ENCODE results near the gene RBM42. TPM values are rescaled to one million over a fixed set of nuclear protein-coding genes. Genes with fewer than 3 reads are reported as not detected.
"Not testable (repeated sequence)": the region's sequence is repeated elsewhere in the genome, so short reads cannot be mapped to it uniquely, and the experiment has no call there.

RBM42 gene, protein sequence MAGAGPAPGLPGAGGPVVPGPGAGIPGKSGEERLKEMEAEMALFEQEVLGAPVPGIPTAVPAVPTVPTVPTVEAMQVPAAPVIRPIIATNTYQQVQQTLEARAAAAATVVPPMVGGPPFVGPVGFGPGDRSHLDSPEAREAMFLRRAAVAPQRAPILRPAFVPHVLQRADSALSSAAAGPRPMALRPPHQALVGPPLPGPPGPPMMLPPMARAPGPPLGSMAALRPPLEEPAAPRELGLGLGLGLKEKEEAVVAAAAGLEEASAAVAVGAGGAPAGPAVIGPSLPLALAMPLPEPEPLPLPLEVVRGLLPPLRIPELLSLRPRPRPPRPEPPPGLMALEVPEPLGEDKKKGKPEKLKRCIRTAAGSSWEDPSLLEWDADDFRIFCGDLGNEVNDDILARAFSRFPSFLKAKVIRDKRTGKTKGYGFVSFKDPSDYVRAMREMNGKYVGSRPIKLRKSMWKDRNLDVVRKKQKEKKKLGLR
- 10 to 100 TPM; 91.7 to 99.1 TPM for total RNA-seq

DNA sequence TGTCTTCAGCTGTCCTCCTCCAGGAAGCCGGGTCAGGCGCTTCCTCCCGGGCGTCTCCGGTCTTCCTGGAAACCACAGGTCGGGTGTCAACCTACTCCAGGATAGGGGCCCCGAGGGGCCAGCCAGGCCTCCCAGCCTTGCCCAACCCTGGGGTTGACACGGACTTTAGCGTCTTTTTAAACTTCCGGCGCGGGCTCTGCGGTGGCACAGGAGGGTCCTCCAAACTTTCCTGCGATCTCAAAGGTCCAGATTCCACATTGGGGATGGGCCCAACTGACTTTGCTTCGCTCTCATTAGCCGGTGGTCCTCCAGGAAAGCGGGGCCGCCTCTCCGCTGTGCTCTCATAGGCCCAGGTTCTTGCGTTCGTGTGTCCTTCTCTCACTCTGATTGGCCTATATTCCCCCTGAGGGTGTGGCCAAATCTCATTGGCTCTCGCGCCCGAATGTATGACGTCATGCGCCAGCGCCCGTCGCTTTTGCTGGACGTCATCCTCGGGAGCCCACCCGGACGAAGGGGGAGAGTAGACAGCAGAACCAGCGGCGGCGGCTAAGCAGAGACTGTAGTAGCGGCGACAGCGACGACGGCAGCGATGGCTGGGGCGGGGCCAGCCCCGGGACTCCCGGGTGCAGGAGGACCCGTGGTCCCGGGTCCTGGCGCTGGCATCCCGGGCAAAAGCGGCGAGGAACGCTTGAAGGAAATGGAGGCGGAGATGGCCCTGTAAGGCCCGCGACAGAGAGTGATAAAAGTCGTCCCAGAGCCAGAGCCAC, at the start of gene RBM42:
Gene RBM42 (plus strand): TSS at position 472 of the 767 bp plus-strand sequence. CDS start 118 bp downstream, at position 590.
- DNase-seq, result peak; percentile 97
- Mint-ChIP-seq H3K36me3 (peaks cover 20% of the 10 kb centered on the region), H3K9me3 (no peaks in the 10 kb centered on the region), H3K4me1 (peaks cover 19% of the 10 kb centered on the region), H3K27ac (peak within 1 kb of the TSS; percentile 94), H3K4me3 (peak within 1 kb of the TSS; percentile 98), H3K27me3 (no peaks in the 10 kb centered on the region)

DNA sequence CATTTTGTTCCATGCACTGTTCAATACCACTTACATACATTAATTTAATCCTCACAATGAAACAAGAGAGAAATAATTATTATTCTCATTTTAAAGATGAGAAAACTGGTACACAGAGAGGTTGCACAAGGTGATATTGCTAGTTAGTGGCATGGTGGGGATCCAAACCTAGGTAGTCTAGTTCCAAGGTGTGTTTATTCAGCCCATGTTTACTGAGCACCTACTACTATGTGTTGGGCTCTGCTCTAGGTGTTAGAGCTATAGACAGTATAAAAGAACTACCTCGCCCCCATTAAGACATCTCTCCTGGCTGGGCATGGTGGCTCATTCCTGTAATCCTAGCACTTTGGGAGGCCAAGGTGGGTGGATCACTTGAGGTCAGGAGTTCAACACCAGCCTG, 46.1 kb upstream of the RBM42 start:
- no peak for DNase-seq
- peaks cover 30% of the 10 kb centered on the region for H3K27me3 Mint-ChIP-seq
- no peak overlapping the region for H3K4me3 Mint-ChIP-seq
- H3K27ac Mint-ChIP-seq, result no peak overlapping the region
- no peaks in the 10 kb centered on the region for H3K4me1 Mint-ChIP-seq
- H3K9me3 Mint-ChIP-seq, result peaks cover 1% of the 10 kb centered on the region
- no peaks in the 10 kb centered on the region for H3K36me3 Mint-ChIP-seq

DNA sequence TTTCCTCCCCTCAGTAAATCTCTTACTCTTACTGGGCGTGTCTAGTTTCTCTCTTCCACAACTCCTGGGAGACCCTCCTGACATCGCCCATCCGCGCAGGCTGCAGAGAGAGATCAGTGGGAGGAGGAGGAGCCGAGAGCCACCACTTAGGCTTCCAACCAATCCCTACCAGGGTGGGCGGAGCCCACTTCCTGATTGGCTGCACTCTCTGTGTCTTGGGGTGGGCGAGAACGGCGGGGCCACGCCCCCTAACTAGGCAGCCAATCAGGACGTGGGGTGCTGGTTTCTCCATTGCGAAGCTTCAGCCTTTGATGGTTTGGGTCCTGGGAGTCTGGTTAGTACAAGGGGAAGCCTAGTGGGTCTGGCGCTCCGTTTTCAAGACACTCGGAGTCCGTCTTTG, 43.0 kb upstream of the RBM42 start, which contains the start of gene PMIS2:
Gene PMIS2 (plus strand): TSS at position 326 of the 400 bp plus-strand sequence. CDS start 87 bp downstream, outside the sequence.
- Mint-ChIP-seq H3K27me3 (peaks cover 30% of the 10 kb centered on the region), H3K9me3 (no peaks in the 10 kb centered on the region)
- DNase-seq, result peak; percentile 21

DNA sequence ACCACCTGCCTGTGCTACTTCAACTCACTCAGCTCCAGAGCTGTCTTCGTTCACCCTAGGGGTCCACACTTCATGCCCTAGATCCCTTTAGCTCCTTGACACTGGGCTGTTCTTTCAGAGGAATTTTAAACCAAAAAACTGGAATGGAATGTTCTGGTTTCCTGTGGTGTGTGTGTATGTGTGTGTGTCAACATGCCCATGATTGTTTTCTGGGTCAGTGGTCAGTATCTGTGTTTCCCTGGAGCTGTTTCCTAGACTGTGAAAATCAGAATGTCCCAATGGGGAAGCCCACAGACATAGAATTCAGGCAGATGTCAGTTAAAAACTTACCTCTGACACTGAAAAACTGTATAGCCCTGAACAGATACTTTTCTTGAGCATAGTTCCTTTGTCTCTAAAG, 41.5 kb upstream of the RBM42 start:
- H3K9me3 Mint-ChIP-seq, result no peaks in the 10 kb centered on the region
- no peak overlapping the region for H3K27ac Mint-ChIP-seq
- H3K36me3 Mint-ChIP-seq, result no peaks in the 10 kb centered on the region
- no peak for DNase-seq
- H3K4me1 Mint-ChIP-seq, result no peaks in the 10 kb centered on the region
- no peak overlapping the region for H3K4me3 Mint-ChIP-seq
- H3K27me3 Mint-ChIP-seq, result peaks cover 34% of the 10 kb centered on the region

More for the DNA sequence above, 43.0 kb upstream of the RBM42 start, which contains the start of gene PMIS2:
- peak within 1 kb of the TSS; percentile 26 for H3K27ac Mint-ChIP-seq
- no peak within 1 kb of the TSS for H3K4me3 Mint-ChIP-seq
- no peaks in the 10 kb centered on the region for H3K36me3 Mint-ChIP-seq
- H3K4me1 Mint-ChIP-seq, result no peaks in the 10 kb centered on the region

DNA sequence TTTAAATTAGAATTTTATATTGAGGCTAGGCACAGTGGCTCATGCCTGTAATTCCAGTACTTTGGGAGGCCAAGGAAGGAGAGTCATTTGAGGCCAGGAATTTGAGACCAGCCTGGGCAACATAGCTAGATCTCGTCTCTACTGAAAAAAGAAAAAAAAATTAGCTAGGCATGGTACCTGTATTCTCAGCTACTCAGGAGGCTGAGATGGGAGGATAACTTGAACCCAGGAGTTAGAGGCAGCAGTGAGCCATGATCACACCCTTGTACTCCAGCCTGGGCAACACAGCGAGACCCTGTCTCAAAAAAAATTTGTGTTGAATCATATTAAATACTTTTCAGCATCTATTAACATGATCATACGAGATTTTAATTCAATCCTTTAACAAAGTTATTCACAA, 38.0 kb upstream of the RBM42 start:
- no peak for DNase-seq
- no peaks in the 10 kb centered on the region for H3K36me3 Mint-ChIP-seq
- H3K4me3 Mint-ChIP-seq, result no peak overlapping the region
- H3K9me3 Mint-ChIP-seq, result no peaks in the 10 kb centered on the region
- peaks cover 31% of the 10 kb centered on the region for H3K27me3 Mint-ChIP-seq
- no peak overlapping the region for H3K27ac Mint-ChIP-seq
- no peaks in the 10 kb centered on the region for H3K4me1 Mint-ChIP-seq

DNA sequence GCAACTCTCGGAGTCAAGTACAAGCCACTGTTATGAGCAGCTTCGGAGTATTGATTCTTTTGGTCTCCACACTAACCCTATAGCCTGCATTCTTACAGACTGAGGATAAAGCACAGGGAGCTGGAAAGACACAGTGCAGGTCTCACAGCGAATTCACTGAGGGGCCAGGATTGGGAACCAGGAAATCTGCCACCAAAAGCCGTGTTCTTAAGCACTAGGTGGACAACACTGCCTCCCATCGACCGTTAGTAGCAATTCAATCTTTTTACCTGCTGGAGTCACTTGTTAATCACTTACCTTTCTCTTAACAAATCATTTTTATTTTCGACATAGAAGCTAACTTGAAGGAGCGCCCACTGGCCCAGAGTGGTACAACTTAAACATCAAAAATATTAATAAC, 36.6 kb upstream of the RBM42 start:
- H3K4me3 Mint-ChIP-seq, result no peak overlapping the region
- H3K27ac Mint-ChIP-seq, result no peak overlapping the region
- peak; percentile 8 for DNase-seq
- H3K36me3 Mint-ChIP-seq, result no peaks in the 10 kb centered on the region
- H3K27me3 Mint-ChIP-seq, result peaks cover 20% of the 10 kb centered on the region
- H3K4me1 Mint-ChIP-seq, result peaks cover 6% of the 10 kb centered on the region
- no peaks in the 10 kb centered on the region for H3K9me3 Mint-ChIP-seq

DNA sequence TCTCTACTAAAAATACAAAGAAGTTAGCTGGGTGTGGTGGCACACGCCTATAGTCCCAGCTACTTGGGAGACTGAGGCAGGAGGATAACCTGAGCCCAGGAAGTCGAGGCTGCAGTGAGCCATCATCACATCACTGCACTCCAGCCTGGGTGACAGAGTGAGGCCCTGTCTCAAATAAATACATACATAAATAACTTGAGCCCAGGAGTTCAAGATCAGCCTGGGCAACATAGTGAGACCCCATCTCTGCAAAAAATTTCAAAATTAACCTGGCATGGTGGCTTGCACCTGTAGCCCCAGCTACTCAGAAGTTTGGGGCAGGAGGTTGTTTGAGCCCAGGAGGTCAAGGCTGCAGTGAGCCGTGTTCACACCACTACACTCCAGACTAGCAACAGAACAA, 33.8 kb upstream of the RBM42 start:
- H3K4me1 Mint-ChIP-seq, H3K9me3 Mint-ChIP-seq, DNase-seq, H3K36me3 Mint-ChIP-seq, H3K4me3 Mint-ChIP-seq, H3K27ac Mint-ChIP-seq: not testable (repeated sequence)
- H3K27me3 Mint-ChIP-seq, result peaks cover 20% of the 10 kb centered on the region

DNA sequence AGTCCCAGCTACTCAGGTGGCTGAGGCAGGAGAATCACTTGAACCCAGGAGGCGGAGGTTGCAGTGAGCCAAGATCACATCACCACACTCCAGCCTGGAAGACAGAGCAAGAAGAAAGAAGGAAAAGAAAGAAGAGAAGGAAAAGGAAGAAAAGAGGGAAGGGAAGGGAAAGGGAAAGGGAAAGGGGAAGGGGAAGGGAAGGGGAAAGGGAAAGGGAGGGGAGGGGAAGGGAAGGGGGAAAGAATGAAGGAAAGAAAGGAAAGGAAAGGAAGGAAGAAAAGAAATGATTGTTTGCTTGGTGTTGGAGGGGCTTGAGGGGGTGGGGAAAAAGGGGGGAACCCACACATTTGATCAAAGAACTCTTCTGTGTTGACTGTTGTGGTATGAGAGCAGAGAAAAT, 32.9 kb upstream of the RBM42 start:
- DNase-seq, result no peak
- Mint-ChIP-seq H3K4me3 (no peak overlapping the region), H3K27ac (no peak overlapping the region), H3K4me1 (peaks cover 6% of the 10 kb centered on the region), H3K27me3 (peaks cover 20% of the 10 kb centered on the region), H3K36me3 (no peaks in the 10 kb centered on the region), H3K9me3 (no peaks in the 10 kb centered on the region)

DNA sequence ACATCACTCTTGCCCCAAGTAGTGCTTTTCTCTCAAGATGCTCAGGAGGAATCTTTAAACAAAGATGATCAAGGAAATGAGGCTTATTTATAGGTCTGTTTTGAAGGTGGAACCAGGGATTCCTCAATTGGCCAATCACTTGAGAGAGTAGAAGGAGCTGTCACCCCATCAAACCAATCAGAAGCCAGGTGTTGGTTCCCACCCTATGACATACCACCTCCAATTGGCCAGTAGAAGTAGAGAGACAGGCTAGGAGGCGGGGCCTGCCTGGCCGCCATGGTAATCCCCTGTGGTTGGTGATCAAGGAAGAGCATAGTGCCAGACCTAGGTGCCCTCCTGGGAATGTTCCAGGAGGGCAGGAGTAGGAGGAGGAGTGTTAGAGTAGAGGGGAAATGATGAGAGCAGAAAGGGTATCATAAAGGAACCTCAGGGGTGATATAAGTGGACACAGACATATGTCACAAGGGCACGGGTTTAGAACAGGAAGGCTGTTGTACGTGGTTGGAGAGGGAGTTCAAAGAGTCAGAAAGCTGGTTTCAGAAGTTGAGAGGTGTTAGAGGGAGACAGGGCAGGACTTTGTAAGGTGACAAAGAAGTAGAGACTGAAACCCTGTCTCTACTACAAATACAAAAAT, 32.4 kb upstream of the RBM42 start:
- Mint-ChIP-seq H3K4me1 (peaks cover 6% of the 10 kb centered on the region), H3K36me3 (no peaks in the 10 kb centered on the region), H3K27me3 (peaks cover 20% of the 10 kb centered on the region), H3K9me3 (no peaks in the 10 kb centered on the region), H3K4me3 (no peak overlapping the region), H3K27ac (no peak overlapping the region)
- peak; percentile 54 for DNase-seq

DNA sequence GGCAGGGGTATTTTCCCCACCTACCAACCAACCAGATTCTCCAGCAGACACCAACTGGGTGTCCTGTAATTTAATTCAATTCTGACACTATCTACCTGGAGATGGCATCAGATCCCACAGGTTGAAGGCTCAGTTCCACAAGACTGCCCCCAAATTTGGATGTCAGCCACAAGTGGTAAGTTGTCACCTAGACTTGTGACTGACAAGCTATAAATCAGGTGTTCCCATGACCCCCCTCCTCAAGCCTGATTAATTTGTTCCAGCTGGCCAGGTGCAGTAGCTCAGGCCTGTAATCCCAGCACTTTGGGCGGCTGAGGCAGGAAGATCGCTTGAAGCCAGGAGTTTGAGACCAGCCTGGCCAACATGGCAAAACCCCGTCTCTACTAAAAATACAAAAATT, 26.9 kb upstream of the RBM42 start:
- DNase-seq, result no peak
- Mint-ChIP-seq H3K9me3 (peaks cover 1% of the 10 kb centered on the region), H3K27me3 (no peaks in the 10 kb centered on the region), H3K36me3 (no peaks in the 10 kb centered on the region), H3K4me1 (peaks cover under 1% of the 10 kb centered on the region), H3K4me3 (no peak overlapping the region), H3K27ac (no peak overlapping the region)

DNA sequence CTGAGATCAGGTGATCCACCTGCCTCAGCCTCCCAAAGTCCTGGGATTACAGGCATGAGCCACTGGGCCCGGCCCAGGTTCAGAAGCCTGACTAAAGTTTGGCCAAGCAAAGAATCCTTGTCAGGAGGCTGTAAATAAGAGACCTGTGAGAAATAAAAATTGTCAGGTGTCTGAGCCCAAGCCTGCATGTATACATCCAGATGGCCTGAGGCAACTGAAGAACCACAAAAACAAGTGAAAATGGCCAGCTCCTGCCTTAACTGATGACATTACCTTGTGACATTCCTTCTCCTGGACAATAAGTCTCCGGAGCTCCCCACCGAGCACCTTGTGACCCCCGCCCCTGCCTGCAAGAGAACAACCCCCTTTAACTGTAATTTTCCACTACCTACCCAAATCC, 24.4 kb upstream of the RBM42 start:
- peaks cover 10% of the 10 kb centered on the region for H3K9me3 Mint-ChIP-seq

DNA sequence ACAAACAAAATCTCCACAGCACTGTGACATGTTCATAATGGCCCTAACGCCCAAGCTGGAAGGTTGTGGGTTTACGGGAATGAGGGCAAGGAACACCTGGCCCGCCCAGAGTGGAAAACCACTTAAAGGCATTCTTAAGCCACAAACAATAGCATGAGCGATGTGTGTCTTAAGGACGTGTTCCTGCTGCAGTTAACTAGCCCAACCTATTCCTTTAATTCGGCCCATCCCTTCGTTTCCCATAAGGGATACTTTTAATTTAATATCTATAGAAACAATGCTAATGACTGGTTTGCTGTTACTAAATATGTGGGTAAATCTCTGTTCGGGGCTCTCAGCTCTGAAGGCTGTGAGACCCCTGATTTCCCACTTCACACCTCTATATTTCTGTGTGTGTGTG, 21.7 kb upstream of the RBM42 start:
- not testable (repeated sequence) for H3K27ac Mint-ChIP-seq, H3K36me3 Mint-ChIP-seq, H3K4me3 Mint-ChIP-seq, H3K27me3 Mint-ChIP-seq, DNase-seq
- Mint-ChIP-seq H3K4me1 (peaks cover 14% of the 10 kb centered on the region), H3K9me3 (peaks cover 10% of the 10 kb centered on the region)

More for the DNA sequence above, 24.4 kb upstream of the RBM42 start:
- not testable (repeated sequence) for H3K36me3 Mint-ChIP-seq, H3K4me1 Mint-ChIP-seq, H3K27ac Mint-ChIP-seq, DNase-seq, H3K4me3 Mint-ChIP-seq, H3K27me3 Mint-ChIP-seq

DNA sequence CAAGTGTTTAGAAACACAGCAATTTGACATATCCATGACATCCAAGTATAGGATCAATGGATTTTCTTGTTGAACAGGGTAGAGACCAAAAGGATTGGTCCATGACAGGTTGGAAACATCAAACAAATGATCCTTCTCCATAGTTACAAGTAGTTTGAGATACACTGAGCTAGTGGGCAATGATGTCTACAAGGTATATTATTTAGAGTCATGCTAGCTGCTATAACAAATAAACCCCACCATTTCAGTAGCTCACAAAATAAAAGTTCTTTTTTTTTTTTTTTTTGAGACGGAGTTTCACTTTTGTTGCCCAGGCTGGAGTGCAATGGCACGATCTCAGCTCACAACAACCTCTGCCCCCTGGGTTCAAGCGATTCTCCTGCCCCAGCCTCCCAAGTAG, 21.2 kb upstream of the RBM42 start:
- H3K9me3 Mint-ChIP-seq, result peaks cover 10% of the 10 kb centered on the region
- DNase-seq, result no peak
- H3K36me3 Mint-ChIP-seq, result no peaks in the 10 kb centered on the region
- no peak overlapping the region for H3K27ac Mint-ChIP-seq
- no peak overlapping the region for H3K4me3 Mint-ChIP-seq
- H3K4me1 Mint-ChIP-seq, result peaks cover 16% of the 10 kb centered on the region
- H3K27me3 Mint-ChIP-seq, result no peaks in the 10 kb centered on the region

DNA sequence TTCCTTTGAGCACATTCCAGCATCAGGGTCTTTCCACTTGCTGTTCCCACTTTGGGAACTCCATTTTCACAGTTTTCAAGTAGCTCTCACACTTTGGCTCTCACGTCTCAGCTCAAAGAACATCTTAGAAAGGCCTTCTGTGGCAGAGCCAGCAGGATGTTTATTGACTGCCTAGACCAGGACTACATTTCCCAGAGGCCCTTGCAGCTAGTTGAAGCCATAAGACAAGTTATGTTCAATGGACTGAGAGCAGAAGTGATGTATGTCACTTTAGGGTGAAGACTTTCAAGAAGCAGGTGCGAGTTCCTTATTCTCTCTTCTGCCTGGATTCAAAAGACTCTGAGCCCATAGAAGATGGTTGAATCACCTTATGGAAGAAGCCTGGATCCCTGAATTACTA, 20.6 kb upstream of the RBM42 start:
- peaks cover 16% of the 10 kb centered on the region for H3K4me1 Mint-ChIP-seq

DNA sequence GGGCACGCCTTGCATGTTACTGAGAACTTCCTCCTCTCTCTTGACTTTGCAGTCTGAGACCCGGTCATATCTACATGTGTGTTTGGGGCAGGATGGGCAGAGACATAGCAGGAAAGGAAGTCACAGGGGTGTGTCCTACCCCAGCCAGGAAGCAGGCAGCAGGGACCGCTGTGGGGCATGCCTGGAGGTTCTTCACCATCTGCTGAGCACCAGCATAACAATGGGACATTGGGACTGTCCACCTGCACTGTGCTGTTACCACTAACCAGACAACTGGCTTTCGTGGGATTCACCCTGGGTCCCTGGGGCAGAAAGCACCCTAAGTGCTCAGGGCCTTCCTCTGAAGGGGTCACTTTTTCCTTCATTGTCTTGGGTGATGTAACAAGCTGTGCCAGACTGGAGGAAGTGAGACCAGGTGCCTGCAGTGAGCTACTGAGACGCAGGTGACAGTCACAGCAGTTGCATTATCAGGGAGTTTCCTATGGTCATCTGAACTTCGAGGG, 18.9 kb upstream of the RBM42 start:
- H3K36me3 Mint-ChIP-seq, result no peaks in the 10 kb centered on the region
- H3K4me1 Mint-ChIP-seq, result peaks cover 22% of the 10 kb centered on the region
- H3K27me3 Mint-ChIP-seq, result no peaks in the 10 kb centered on the region
- H3K27ac Mint-ChIP-seq, result peak overlapping the region; percentile 72
- peak; percentile 10 for DNase-seq
- no peak overlapping the region for H3K4me3 Mint-ChIP-seq
- peaks cover 10% of the 10 kb centered on the region for H3K9me3 Mint-ChIP-seq

More for the DNA sequence above, 20.6 kb upstream of the RBM42 start:
- no peaks in the 10 kb centered on the region for H3K36me3 Mint-ChIP-seq
- peaks cover 10% of the 10 kb centered on the region for H3K9me3 Mint-ChIP-seq
- H3K4me3 Mint-ChIP-seq, result no peak overlapping the region
- no peaks in the 10 kb centered on the region for H3K27me3 Mint-ChIP-seq
- H3K27ac Mint-ChIP-seq, result no peak overlapping the region
- no peak for DNase-seq
